Small intestine (tissue), 7 donors: Measurements from ENCODE around the gene CFAP251. TPM values are rescaled to one million over a fixed set of nuclear protein-coding genes. Genes with fewer than 3 reads are reported as not detected.

ENCODE experiments used
- DNase-seq, 2 donors: peaks; one replicate each; pipeline versions ENCODE4 v3.0.0 to v3.0.0-alpha.2; 2013
- FAIRE-seq: peaks from 2 replicates; lab custom pipeline; 2012; peaks lifted over from hg19 to GRCh38; lab: Jason Lieb, UNC
- H3K27ac ChIP-seq, 3 donors: one replicate each; pipeline ENCODE4 v1.5.1; 2013; ENCODE audit warnings: low read length in 2 of 3, mild to moderate bottlenecking in 2 of 3, control low read depth in 1 of 3, inconsistent platforms in 1 of 3, low read depth in 1 of 3, moderate library complexity in 1 of 3
- H3K27me3 ChIP-seq, 3 donors: one replicate each; pipeline ENCODE4 v1.6.1; 2013; ENCODE audit warnings: low read length in 3 of 3, inconsistent platforms in 1 of 3; ENCODE audit not compliant: control insufficient read depth in 3 of 3, insufficient read depth in 3 of 3
- H3K36me3 ChIP-seq, 3 donors: one replicate each; pipeline ENCODE4 v1.6.1; 2013; ENCODE audit warnings: low read length in 3 of 3, inconsistent platforms in 1 of 3, low read depth in 1 of 3, mild to moderate bottlenecking in 1 of 3, moderate library complexity in 1 of 3; ENCODE audit not compliant: control insufficient read depth in 3 of 3, insufficient read depth in 2 of 3
- H3K4me1 ChIP-seq, 3 donors: one replicate each; pipeline ENCODE4 v1.6.1; 2013; ENCODE audit warnings: low read length in 2 of 3, inconsistent platforms in 1 of 3, low read depth in 1 of 3, mild to moderate bottlenecking in 1 of 3, moderate library complexity in 1 of 3; ENCODE audit not compliant: control insufficient read depth in 3 of 3, insufficient read depth in 2 of 3
- H3K4me3 ChIP-seq, 3 donors: one replicate each; pipeline ENCODE4 v1.5.1; 2013; ENCODE audit warnings: low read length in 3 of 3, control low read depth in 1 of 3, inconsistent platforms in 1 of 3, low read depth in 1 of 3, mild to moderate bottlenecking in 1 of 3, moderate library complexity in 1 of 3
- H3K9me3 ChIP-seq, 2 donors: one replicate each; pipeline ENCODE4 v1.6.1; 2013; ENCODE audit warnings: low read depth in 1 of 2, low read length in 1 of 2; ENCODE audit not compliant: control insufficient read depth in 2 of 2, insufficient read depth in 1 of 2
- WGBS, 3 donors: extraction: QIAGEN DNeasy Blood & Tissue Kit; methylation state at CpG; one replicate each; pipeline ENCODE4 v1.1.7; 2013; 5-methylcytosine and 5-hydroxymethylcytosine counted together
- polyA plus RNA-seq, 4 donors: library from polyadenylated mRNA; stranded (reverse) in 3 of 4; unstranded in 1 of 4; fragments of 200-250 nt in 3 of 4; fragments of 120-200 nt in 1 of 4; gene quantifications; one replicate each; pipeline versions ENCODE4 v1.2.1 to v1.2.3, GENCODE V29; 2013
- donor health status: healthy with polysubstance abuse.
- donor health status: control.
- donor health status: control.
- donor health status: Bipolar disorder and iron deficiency.
- donor health status: healthy.

Gene CFAP251
- polyA plus RNA-seq, 4 donors: 0.34 to 1.6 (median 0.67) TPM; not detected in 1

GRCh38 chr12:122004633-122005071 is 86.3 kb downstream of the CFAP251 start:
- H3K27me3 ChIP-seq: no peaks in the 10 kb centered on the region
- WGBS, 3 donors: 56 to 77% (median 61%) methylated on average over 12 of the region's 12 CpGs
- no peak overlapping the region for H3K27ac ChIP-seq
- H3K4me1 ChIP-seq: no peaks in the 10 kb centered on the region
- no peak for FAIRE-seq
- DNase-seq: no peak
- no peaks in the 10 kb centered on the region for H3K36me3 ChIP-seq
- H3K4me3 ChIP-seq: no peak overlapping the region
- no peaks in the 10 kb centered on the region for H3K9me3 ChIP-seq

GRCh38 chr12:122005252-122005776 is 86.9 kb downstream of the CFAP251 start:
- no peak overlapping the region for H3K4me3 ChIP-seq
- no peaks in the 10 kb centered on the region for H3K4me1 ChIP-seq
- DNase-seq: no peak
- H3K36me3 ChIP-seq: no peaks in the 10 kb centered on the region
- FAIRE-seq: no peak
- H3K9me3 ChIP-seq: no peaks in the 10 kb centered on the region
- WGBS, 3 donors: 84 to 85% (median 84%) methylated on average over 11 of the region's 11 CpGs
- H3K27ac ChIP-seq: no peak overlapping the region
- no peaks in the 10 kb centered on the region for H3K27me3 ChIP-seq

DNA sequence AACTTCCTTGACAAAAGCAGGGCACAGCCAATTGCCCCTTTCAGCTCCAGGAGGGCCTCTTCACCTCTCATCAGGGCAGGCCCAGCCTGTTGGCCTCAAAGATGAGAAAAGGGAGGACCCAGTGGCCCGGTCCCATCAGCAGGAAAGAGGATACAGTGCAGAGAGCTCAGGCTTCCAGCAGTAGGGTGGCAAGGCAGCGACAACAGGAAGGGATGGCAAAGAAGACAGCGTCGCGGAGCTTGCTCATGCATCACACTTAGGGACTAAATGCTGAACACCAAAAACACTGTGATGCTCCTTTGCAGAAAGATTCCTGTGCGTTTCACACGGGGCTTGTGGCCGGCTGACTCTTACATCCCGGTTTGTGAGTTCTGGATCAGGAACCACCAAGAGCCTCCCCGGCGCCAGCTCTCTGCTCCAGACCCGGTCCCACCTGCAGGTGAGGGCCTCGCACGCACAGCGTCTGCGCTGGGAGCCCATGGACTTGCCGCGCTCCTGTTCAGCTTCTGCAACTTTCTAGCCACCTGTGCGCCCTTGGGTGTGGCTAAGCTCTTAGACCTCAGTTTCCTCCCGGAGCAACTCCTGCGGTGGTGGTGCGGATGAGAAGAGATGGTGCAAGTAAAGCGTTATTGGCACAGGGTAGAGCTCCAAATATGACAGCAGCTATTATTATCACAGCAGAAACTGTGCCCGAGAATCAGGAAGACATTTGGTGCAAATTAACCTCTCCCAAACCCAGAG is 88.0 kb downstream of the CFAP251 start:
- WGBS, 3 donors: 73 to 84% (median 75%) methylated on average over 24 of the region's 24 CpGs
- no peaks in the 10 kb centered on the region for H3K36me3 ChIP-seq
- no peak for DNase-seq
- no peak overlapping the region for H3K27ac ChIP-seq
- H3K9me3 ChIP-seq: no peaks in the 10 kb centered on the region
- no peaks in the 10 kb centered on the region for H3K4me1 ChIP-seq
- no peak for FAIRE-seq
- H3K4me3 ChIP-seq: no peak overlapping the region
- no peaks in the 10 kb centered on the region for H3K27me3 ChIP-seq

DNA sequence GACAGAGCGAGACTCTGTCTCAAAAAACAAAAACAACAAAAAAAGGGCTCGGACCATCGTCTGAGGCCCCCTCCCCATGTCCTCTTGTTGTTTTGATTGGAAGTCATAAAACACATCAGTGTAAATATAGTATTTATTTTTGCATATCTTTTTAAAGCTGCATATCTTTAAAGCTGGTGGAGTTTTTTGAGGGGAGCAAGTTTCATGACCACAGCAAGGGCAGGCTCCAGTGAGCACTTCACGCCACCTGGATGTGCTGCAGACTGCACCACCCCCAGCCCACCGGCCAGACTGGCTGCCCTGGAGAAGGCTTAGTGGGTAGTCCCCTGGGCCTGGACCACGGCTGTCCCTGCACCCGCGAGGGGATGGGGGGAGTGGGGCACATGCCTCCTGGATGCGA is 91.3 kb downstream of the CFAP251 start:
- Histone ChIP-seq H3K36me3 (no peaks in the 10 kb centered on the region), H3K4me3 (no peak overlapping the region), H3K27me3 (no peaks in the 10 kb centered on the region), H3K4me1 (no peaks in the 10 kb centered on the region), H3K27ac (no peak overlapping the region), H3K9me3 (peaks cover 0 to 5% of the 10 kb centered on the region in 2 donors)
- WGBS, 3 donors: 85 to 91% (median 90%) methylated on average over 9 of the region's 9 CpGs
- FAIRE-seq: no peak
- DNase-seq: no peak

- Histone ChIP-seq H3K4me1 (no peaks in the 10 kb centered on the region), H3K36me3 (no peaks in the 10 kb centered on the region), H3K27me3 (no peaks in the 10 kb centered on the region), H3K27ac (no peak overlapping the region), H3K4me3 (no peak overlapping the region), H3K9me3 (peaks cover 0 to 5% of the 10 kb centered on the region in 2 donors)
- DNase-seq (no peak), FAIRE-seq (no peak)
- WGBS, 3 donors: 91 to 92% (median 92%) methylated on average over 6 of the region's 6 CpGs
Observed at GRCh38 chr12:122012184-122012583, 93.8 kb downstream of the CFAP251 start.

GRCh38 chr12:122013136-122013535 is 94.7 kb downstream of the CFAP251 start:
- FAIRE-seq (no peak), DNase-seq (no peak)
- Histone ChIP-seq H3K9me3 (peaks cover 0 to 7% of the 10 kb centered on the region in 2 donors), H3K27ac (no peak overlapping the region), H3K27me3 (no peaks in the 10 kb centered on the region), H3K4me1 (no peaks in the 10 kb centered on the region), H3K4me3 (no peak overlapping the region), H3K36me3 (no peaks in the 10 kb centered on the region)
- WGBS, 3 donors: 86 to 93% (median 86%) methylated on average over 4 of the region's 4 CpGs

DNA sequence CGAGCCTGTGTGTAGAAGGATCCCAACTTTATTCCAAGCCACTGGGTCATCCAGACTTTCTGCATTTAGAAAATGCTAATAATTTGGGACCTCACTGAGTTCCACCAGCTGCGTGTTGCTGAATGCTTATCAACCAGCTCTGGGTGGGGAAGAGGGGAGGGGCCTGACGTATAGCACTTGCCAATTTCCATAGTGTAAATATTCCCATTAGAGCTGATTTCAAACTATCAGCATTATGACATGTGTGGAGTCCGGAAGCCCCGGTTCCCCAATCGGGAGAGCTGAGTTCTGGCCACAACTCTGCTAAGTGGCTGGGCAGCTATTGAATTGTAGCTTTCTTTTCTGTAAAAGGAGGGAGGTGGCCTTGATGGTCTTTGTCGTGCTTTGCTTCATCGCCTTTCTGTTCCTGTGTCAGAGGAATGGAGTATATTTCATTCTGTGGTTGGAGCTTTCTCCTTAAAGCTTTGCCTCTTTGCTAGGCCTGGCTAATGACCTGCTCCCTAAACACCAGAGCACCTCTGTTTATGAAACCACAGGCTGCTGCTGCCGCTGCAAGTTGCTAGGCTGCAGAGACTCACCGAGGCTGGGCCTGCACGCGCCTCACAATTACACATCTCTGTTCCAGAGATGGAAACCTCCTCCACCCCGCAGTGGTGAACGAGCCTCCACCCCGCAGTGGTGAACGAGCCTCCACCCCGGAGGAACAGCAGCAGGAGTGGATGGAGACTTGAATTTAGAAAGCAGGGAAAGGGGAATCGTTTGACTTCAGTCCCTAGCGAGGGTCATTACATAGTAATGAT is 95.6 kb downstream of the CFAP251 start:
- no peaks in the 10 kb centered on the region for H3K27me3 ChIP-seq
- no peak for FAIRE-seq
- H3K4me3 ChIP-seq: no peak overlapping the region
- no peaks in the 10 kb centered on the region for H3K36me3 ChIP-seq
- peaks cover 0 to 11% of the 10 kb centered on the region in 2 donors for H3K9me3 ChIP-seq
- no peak for DNase-seq
- WGBS, 3 donors: 75 to 82% (median 80%) methylated on average over 19 of the region's 19 CpGs
- H3K27ac ChIP-seq: no peak overlapping the region
- no peaks in the 10 kb centered on the region for H3K4me1 ChIP-seq

DNA sequence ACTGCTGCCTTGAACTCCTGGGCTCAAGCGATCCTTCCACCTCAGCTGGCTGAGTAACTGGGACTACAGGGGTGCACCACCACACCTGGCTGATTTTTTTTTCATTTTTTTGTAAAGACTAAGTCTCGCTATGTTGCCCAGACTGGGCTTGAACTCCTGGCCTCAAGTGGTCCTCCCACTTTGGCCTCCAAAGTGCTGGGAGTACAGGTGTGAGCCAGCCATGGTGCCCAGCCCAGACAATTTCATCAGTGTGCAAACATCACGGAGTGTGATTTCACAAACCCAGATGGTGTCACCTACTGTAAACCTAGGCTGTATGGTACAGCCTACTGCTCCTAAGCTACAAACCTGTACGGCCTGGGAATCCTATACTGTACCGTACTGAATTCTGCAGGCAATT is 96.4 kb downstream of the CFAP251 start:
- WGBS, 3 donors: 84 to 91% (median 86%) methylated on average over 5 of the region's 5 CpGs
- H3K36me3 ChIP-seq: no peaks in the 10 kb centered on the region
- DNase-seq (no peak), FAIRE-seq (no peak)
- no peaks in the 10 kb centered on the region for H3K4me1 ChIP-seq
- H3K9me3 ChIP-seq: peaks cover 0 to 11% of the 10 kb centered on the region in 2 donors
- no peak overlapping the region for H3K4me3 ChIP-seq
- no peaks in the 10 kb centered on the region for H3K27me3 ChIP-seq
- no peak overlapping the region for H3K27ac ChIP-seq
